HG03442 (cell line): Measurements from ENCODE around the gene SERPINB1.
"Not testable (repeated sequence)": the region's sequence is repeated elsewhere in the genome, so short reads cannot be mapped to it uniquely, and the experiment has no call there.

ENCODE experiments used
- ATAC-seq: cut with Tn5 transposase; IDR thresholded peaks from one replicate; pipeline ENCODE4 v1.9.1; 2021; ENCODE audit warnings: mild to moderate bottlenecking, moderate library complexity; ENCODE audit not compliant: unreplicated experiment

Gene SERPINB1

DNA sequence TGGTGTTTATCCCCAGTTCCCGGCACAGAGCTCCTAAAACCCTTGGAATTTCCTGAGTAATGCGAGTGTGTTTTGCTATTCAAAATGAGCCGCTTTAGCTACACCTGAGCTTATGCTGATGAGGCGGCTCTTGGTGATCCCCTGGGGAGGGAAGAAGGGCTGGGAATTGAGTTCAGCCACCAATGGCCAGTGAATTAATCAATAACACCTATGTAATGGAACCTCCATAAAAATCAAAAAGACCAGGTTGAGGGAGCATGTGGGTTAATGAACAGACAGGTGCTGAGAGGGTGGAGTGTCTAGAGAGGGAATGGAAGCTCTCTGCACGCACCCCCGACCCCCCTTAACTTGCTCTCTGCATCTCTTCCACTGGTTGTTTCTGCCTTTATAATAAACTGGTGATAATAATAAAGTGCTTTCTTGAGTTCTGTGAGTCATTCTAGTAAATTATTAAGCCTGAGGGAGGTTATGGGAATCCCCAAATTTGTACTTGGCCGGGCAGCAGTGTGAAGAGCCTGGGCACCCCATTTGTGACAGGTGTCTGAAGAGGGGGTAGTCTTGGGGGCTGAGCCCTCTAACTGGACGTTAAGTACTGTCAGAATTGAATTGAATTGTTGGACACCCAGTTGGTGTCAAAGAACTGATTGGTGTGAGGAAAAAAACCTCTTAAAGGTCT lies 24.6 kb upstream of the SERPINB1 start:
- peak; percentile 48 for ATAC-seq

DNA sequence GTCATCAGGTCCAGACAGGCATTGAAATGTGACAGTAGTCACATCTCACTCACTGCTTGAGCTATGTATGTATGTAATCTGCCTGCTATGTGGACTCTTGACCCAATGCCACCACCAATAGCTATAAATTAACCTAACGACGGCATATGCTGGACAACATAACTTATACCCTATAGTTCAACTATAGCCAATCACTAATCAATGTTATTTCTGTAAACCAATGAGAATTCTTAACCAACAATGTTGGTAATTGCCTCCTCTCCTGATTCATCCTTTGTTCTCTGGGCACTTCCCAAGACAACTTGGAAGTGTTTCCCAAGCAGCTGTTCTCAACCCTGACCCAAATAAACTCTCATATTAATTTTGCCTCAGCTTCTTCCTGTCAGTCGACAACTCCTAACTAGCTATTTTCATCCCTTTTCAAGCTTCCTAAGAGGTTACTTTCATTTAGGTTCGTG lies 24.1 kb upstream of the SERPINB1 start:
- ATAC-seq = no peak

GRCh38 chr6:2865270-2865669 lies 23.6 kb upstream of the SERPINB1 start:
- ATAC-seq = no peak

DNA sequence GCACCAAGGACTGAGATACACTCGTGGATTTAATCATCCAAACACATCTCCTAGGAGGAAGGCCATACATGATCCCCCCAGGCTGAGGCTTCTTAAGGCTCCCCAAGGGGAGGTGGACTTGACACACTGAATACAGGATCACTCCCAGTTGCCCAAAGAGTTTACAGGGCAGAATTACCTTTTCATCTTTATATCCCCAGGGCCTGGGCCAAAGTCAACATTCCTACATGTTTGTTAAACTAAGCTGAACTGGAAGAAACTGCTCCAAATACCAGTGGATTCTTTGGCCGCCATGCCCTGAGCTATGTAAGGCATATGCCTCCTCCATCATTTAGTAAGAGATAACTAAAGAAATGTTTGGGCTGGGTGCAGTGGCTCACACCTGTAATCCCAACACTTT lies 22.2 kb upstream of the SERPINB1 start:
- no peak for ATAC-seq

DNA sequence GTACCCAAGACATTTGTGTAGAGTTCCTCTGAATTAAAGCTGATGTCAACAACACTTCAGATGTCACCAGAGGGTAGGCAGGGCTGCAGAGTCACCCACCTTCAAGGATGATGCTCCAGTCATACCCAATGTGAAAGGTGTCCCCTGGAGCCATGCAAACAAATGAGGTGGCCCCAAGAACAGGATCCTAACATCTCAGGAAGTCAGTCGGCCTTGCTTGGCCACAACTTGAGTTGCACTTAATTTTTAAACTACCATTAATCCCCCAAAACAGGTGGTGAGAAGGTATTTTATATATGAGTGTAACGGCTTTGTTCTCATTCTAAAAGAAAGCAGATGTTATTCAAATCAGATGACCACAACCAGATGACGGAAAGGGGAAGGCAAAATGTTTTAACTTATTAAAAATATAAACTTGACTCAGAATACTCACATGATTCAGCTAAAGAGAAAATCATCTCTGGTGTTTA lies 21.1 kb upstream of the SERPINB1 start:
- ATAC-seq = peak; percentile 51

DNA sequence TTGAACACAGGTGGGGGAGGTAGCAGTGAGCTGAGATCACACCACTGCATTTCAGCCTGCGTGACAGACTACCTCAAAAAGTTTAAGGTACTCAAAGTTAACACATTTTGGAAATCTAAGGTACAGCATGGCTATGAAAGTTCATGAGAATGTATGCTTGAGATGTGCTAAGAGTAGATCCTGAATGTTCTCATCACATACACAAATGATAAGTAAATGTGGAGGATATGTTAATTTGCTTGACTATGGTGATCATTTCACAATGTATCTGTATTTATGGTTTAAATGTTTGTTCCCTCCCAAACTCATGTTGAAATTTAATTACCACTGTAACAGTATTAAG lies 20.1 kb upstream of the SERPINB1 start:
- no peak for ATAC-seq

- no peak for ATAC-seq
These were observed 19.6 kb upstream of the SERPINB1 start for GRCh38 chr6:2861060-2861821.

- not testable (repeated sequence) for ATAC-seq
These were observed 19.0 kb upstream of the SERPINB1 start for GRCh38 chr6:2860706-2861059.

- ATAC-seq = not testable (repeated sequence)
These were observed 18.4 kb upstream of the SERPINB1 start for GRCh38 chr6:2859798-2860705.

DNA sequence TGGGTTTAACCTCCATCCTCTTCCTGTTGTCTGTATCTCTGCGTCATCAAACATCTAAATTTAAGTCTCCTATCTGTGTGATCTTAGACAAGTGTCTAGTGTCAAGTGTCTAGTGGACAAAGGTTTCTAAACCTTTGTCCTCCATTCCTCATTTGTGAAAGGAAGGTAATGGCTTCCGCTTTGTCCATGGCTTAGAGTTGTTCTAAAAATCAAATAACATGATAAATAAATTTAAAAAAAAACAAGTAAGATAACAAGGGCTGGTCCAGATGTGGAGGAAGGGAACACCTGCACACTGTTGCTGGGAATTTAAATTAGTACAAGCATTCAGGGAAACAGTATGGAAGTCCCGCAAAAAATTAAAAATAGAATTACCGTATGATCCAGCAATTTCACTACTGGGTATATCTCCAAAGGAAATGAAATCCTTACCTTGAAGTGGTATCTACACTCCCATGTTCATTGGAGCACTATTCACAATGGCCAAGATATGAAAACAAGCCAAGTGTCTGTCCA lies 17.6 kb upstream of the SERPINB1 start:
- no peak for ATAC-seq

- ATAC-seq = peak; percentile 64
These were observed 16.1 kb upstream of the SERPINB1 start for GRCh38 chr6:2857580-2858337.

GRCh38 chr6:2857185-2857579 lies 15.5 kb upstream of the SERPINB1 start:
- no peak for ATAC-seq

GRCh38 chr6:2855061-2855519 lies 13.4 kb upstream of the SERPINB1 start:
- ATAC-seq = no peak

GRCh38 chr6:2854396-2854982 lies 12.8 kb upstream of the SERPINB1 start:
- no peak for ATAC-seq

DNA sequence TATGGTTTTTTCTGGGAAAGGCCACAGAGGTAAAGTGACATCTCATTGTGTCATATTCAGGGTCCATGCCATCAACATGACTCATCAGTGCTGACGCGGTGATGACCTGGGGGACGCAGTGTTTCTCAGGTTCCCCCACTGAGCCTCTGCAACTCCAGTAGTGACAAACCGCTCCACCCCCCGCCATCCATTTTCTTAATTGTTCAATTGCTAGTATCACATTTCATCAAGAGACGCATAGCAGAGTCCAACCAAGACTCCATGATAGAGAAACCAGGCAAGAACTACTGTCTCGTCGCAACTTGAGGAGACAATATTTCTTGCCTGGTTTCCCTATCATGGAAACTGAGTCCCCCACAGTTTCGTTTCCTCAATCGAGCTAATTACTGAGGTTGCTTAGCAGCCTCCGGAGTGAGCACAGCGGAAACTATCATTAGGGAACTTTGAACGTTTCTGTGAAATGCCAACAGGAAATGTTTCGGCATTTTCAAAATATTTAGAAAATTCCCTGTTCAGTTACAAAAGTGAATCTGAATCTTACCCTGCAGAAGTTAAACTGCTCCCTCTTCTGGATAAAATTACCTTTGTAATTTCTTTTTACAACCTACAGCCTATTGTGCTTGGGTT lies 12.2 kb upstream of the SERPINB1 start:
- ATAC-seq = no peak

DNA sequence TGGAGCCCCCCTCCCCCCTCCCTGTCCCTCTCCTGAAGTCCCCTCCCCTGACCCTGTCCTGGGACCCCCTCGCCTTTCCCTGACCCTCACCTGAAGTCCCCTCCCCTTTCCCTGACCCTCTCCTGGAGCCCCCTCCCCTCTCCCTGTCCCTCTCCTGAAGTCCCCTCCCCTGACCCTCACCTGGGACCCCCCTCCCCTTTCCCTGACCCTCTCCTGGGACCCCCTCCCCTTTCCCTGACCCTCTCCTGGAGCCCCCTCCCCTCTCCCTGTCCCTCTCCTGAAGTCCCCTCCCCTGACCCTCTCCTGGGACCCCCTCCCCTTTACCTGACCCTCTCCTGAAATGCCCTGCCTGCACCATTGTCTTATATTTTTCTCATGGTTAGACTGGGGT lies 11.7 kb upstream of the SERPINB1 start:
- ATAC-seq = not testable (repeated sequence)

DNA sequence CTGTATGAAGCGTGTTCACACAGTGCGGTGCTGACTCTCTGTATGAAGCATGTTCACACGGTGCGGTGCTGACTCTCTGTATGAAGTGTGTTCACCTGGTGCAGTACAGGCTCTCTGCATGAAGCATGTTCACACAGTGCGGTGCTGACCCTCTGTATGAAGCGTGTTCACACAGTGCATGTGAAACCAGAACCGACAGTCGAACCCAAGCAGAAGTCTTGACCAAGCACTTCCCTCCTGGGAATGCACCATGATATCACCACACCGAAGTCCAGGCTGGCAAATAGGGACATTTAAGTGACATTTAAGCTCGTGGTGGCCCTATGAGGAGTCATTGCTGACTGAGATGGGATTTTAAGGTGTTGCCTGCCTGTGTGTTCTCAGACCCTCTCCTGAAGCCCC lies 11.3 kb upstream of the SERPINB1 start:
- no peak for ATAC-seq

DNA sequence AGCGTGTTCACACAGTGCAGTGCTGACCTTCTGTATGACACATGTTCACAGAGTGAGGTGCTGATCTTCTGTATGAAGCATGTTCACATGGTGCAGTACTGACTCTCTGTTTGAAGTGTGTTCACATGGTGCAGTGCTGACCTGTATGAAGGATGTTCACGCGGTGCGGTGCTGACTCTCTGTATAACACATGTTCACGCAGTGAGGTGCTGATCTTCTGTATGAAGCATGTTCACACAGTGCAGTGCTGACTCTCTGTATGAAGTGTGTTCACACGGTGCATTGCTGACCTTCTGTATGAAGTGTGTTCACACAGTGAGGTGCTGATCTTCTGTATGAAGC lies 10.8 kb upstream of the SERPINB1 start:
- no peak for ATAC-seq

GRCh38 chr6:2851727-2852513 lies 10.3 kb upstream of the SERPINB1 start:
- no peak for ATAC-seq
